Trophoblast cell (in vitro differentiated cells and primary cell): ENCODE measurements around the gene BCL2L13.
A peak's percentile ranks its signal among the peaks of the same experiment; 100 is the strongest.

Experiments used
- DNase-seq, 2 donors: peaks; one replicate each; pipeline ENCODE4 v3.0.0-alpha.2; 2016
- H2AFZ ChIP-seq: 2 replicates; pipeline ENCODE4 v1.6.1; 2013; ENCODE audit warnings: low read length, moderate library complexity, mild to moderate bottlenecking; ENCODE audit not compliant: insufficient read depth, poor library complexity
- H2AK5ac ChIP-seq: 2 replicates; pipeline ENCODE4 v1.6.1; 2013; ENCODE audit warnings: mild to moderate bottlenecking, low read length
- H2BK120ac ChIP-seq: 2 replicates; pipeline ENCODE4 v1.6.1; 2013; ENCODE audit warnings: low read length, mild to moderate bottlenecking, moderate library complexity; ENCODE audit not compliant: insufficient read depth, poor library complexity
- H2BK12ac ChIP-seq: 2 replicates; pipeline ENCODE4 v1.6.1; 2013; ENCODE audit warnings: mild to moderate bottlenecking, low read length, moderate library complexity
- H2BK5ac ChIP-seq: 2 replicates; pipeline ENCODE4 v1.6.1; 2013; ENCODE audit warnings: low read length, low read depth, moderate library complexity, mild to moderate bottlenecking; ENCODE audit not compliant: poor library complexity
- H3K14ac ChIP-seq: 2 replicates; pipeline ENCODE4 v1.6.1; 2013; ENCODE audit warnings: mild to moderate bottlenecking, low read length
- H3K18ac ChIP-seq: 2 replicates; pipeline ENCODE4 v1.6.1; 2013; ENCODE audit warnings: mild to moderate bottlenecking, low read length
- H3K23ac ChIP-seq: 2 replicates; pipeline ENCODE4 v1.6.1; 2013; ENCODE audit warnings: low read length
- H3K27ac ChIP-seq: 2 replicates; pipeline ENCODE4 v1.5.1; 2013; ENCODE audit warnings: low read depth, mild to moderate bottlenecking, inconsistent platforms, low read length, moderate library complexity
- H3K27me3 ChIP-seq: 2 replicates; pipeline ENCODE4 v1.6.1; 2013; ENCODE audit warnings: inconsistent platforms, mild to moderate bottlenecking, low read length, moderate library complexity; ENCODE audit not compliant: insufficient read depth
- H3K36me3 ChIP-seq, 2 experiments: 1 replicate in 1 of 2; 2 replicates in 1 of 2; pipeline ENCODE4 v1.6.1; 2013; ENCODE audit warnings: low read length in 2 of 2, mild to moderate bottlenecking in 2 of 2, moderate library complexity in 1 of 2; ENCODE audit not compliant: insufficient read depth in 2 of 2, control insufficient read depth in 1 of 2
- H3K4ac ChIP-seq: 2 replicates; pipeline ENCODE4 v1.6.1; 2013; ENCODE audit warnings: low read depth, mild to moderate bottlenecking, low read length, moderate library complexity
- H3K4me1 ChIP-seq, 2 experiments: 1 replicate in 1 of 2; 2 replicates in 1 of 2; pipeline ENCODE4 v1.6.1; 2013; ENCODE audit warnings: low read length in 2 of 2, mild to moderate bottlenecking in 2 of 2, moderate library complexity in 1 of 2; ENCODE audit not compliant: insufficient read depth in 2 of 2, control insufficient read depth in 1 of 2
- H3K4me2 ChIP-seq: 2 replicates; pipeline ENCODE4 v1.6.1; 2013; ENCODE audit warnings: inconsistent platforms, mild to moderate bottlenecking, low read length, moderate library complexity
- H3K4me3 ChIP-seq: 2 replicates; pipeline ENCODE4 v1.5.1; 2013; ENCODE audit warnings: mild to moderate bottlenecking, low read depth, low read length, inconsistent platforms
- H3K79me1 ChIP-seq: one replicate; pipeline ENCODE4 v1.6.1; 2013; ENCODE audit warnings: low read length
- H3K79me2 ChIP-seq: 2 replicates; pipeline ENCODE4 v1.6.1; 2013; ENCODE audit warnings: low read length, mild to moderate bottlenecking; ENCODE audit not compliant: control insufficient read depth, insufficient read depth, poor library complexity
- H3K9ac ChIP-seq: 2 replicates; pipeline ENCODE4 v1.6.1; 2013; ENCODE audit warnings: mild to moderate bottlenecking, low read length
- H3K9me3 ChIP-seq: 2 replicates; pipeline ENCODE4 v1.6.1; 2013; ENCODE audit warnings: low read depth, mild to moderate bottlenecking, control low read depth, inconsistent platforms, low read length; ENCODE audit not compliant: insufficient read depth
- H4K12ac ChIP-seq: 2 replicates; pipeline ENCODE4 v1.6.1; 2013; ENCODE audit warnings: low read depth, mild to moderate bottlenecking, low read length, moderate library complexity
- H4K8ac ChIP-seq: 2 replicates; pipeline ENCODE4 v1.6.1; 2013; ENCODE audit warnings: low read depth, mild to moderate bottlenecking, low read length, moderate library complexity
- H4K91ac ChIP-seq: one replicate; pipeline ENCODE4 v1.6.1; 2013; ENCODE audit warnings: low read depth, mild to moderate bottlenecking, low read length, moderate library complexity
- WGBS: extraction: QIAGEN DNeasy Blood & Tissue Kit; methylation state at CpG from one replicate; pipeline ENCODE4 v1.1.7; 2013; ENCODE audit warnings: missing lambda C conversion rate; ENCODE audit not compliant: insufficient read length, insufficient coverage; ENCODE audit errors: extremely low coverage; 5-methylcytosine and 5-hydroxymethylcytosine counted together

BCL2L13 gene

GRCh38 chr22:17741866-17742526 is 103.4 kb downstream of the BCL2L13 start:
- H3K27ac ChIP-seq, result no peak overlapping the region
- H3K18ac ChIP-seq, result no peak overlapping the region
- H2AK5ac ChIP-seq, result no peak overlapping the region
- no peaks in the 10 kb centered on the region for H3K36me3 ChIP-seq
- H4K8ac ChIP-seq, result no peak overlapping the region
- H3K4me2 ChIP-seq, result no peak overlapping the region
- no peak overlapping the region for H2AFZ ChIP-seq
- no peaks in the 10 kb centered on the region for H3K79me1 ChIP-seq
- H4K12ac ChIP-seq, result no peak overlapping the region
- no peak overlapping the region for H3K4ac ChIP-seq
- H4K91ac ChIP-seq, result no peak overlapping the region
- no peaks in the 10 kb centered on the region for H3K79me2 ChIP-seq
- no peak overlapping the region for H2BK120ac ChIP-seq
- no peak overlapping the region for H3K9ac ChIP-seq
- H3K9me3 ChIP-seq, result peaks cover 1% of the 10 kb centered on the region
- no peaks in the 10 kb centered on the region for H3K27me3 ChIP-seq
- no peak overlapping the region for H3K4me3 ChIP-seq
- no peaks in the 10 kb centered on the region for H3K4me1 ChIP-seq
- H2BK12ac ChIP-seq, result no peak overlapping the region
- no peak overlapping the region for H3K14ac ChIP-seq
- no peak overlapping the region for H2BK5ac ChIP-seq
- DNase-seq, result no peak
- peak overlapping the region; percentile 34 for H3K23ac ChIP-seq
- no CpG with 5 or more reads among the region's 18 CpGs for WGBS

GRCh38 chr22:17742527-17742902 is 104.0 kb downstream of the BCL2L13 start:
- H3K79me2 ChIP-seq, result no peaks in the 10 kb centered on the region
- H3K18ac ChIP-seq, result no peak overlapping the region
- H2BK5ac ChIP-seq, result no peak overlapping the region
- H4K8ac ChIP-seq, result no peak overlapping the region
- DNase-seq, result peak; percentile 78 to 90
- H3K36me3 ChIP-seq, result no peaks in the 10 kb centered on the region
- no peak overlapping the region for H3K14ac ChIP-seq
- no peaks in the 10 kb centered on the region for H3K27me3 ChIP-seq
- no peak overlapping the region for H3K4me3 ChIP-seq
- no peak overlapping the region for H2AK5ac ChIP-seq
- no peak overlapping the region for H3K4ac ChIP-seq
- no peak overlapping the region for H4K12ac ChIP-seq
- no peak overlapping the region for H4K91ac ChIP-seq
- no peak overlapping the region for H2BK120ac ChIP-seq
- no peaks in the 10 kb centered on the region for H3K79me1 ChIP-seq
- no peak overlapping the region for H3K27ac ChIP-seq
- H3K23ac ChIP-seq, result no peak overlapping the region
- no peaks in the 10 kb centered on the region for H3K4me1 ChIP-seq
- no peak overlapping the region for H3K4me2 ChIP-seq
- H2AFZ ChIP-seq, result no peak overlapping the region
- no peak overlapping the region for H3K9ac ChIP-seq
- peaks cover 1% of the 10 kb centered on the region for H3K9me3 ChIP-seq
- WGBS, result no CpG with 5 or more reads among the region's 9 CpGs
- H2BK12ac ChIP-seq, result no peak overlapping the region

GRCh38 chr22:17743661-17744411 is 105.3 kb downstream of the BCL2L13 start:
- Histone ChIP-seq H3K14ac (no peak overlapping the region), H4K91ac (no peak overlapping the region), H3K9ac (no peak overlapping the region), H3K4ac (no peak overlapping the region), H2AFZ (no peak overlapping the region), H2BK5ac (no peak overlapping the region), H2BK120ac (no peak overlapping the region), H3K4me1 (no peaks in the 10 kb centered on the region), H3K9me3 (peaks cover 1% of the 10 kb centered on the region), H3K79me2 (no peaks in the 10 kb centered on the region), H2AK5ac (no peak overlapping the region), H3K79me1 (no peaks in the 10 kb centered on the region), H2BK12ac (no peak overlapping the region), H3K23ac (no peak overlapping the region), H3K4me3 (no peak overlapping the region), H3K27ac (no peak overlapping the region), H3K27me3 (no peaks in the 10 kb centered on the region), H3K4me2 (no peak overlapping the region), H4K8ac (no peak overlapping the region), H3K36me3 (no peaks in the 10 kb centered on the region), H3K18ac (no peak overlapping the region), H4K12ac (no peak overlapping the region)
- no CpG with 5 or more reads among the region's 25 CpGs for WGBS
- no peak for DNase-seq

- Histone ChIP-seq H3K4me2 (no peak overlapping the region), H2BK5ac (no peak overlapping the region), H3K27ac (no peak overlapping the region), H3K14ac (no peak overlapping the region), H3K23ac (no peak overlapping the region), H3K4me1 (no peaks in the 10 kb centered on the region), H4K8ac (no peak overlapping the region), H2AK5ac (no peak overlapping the region), H3K79me1 (no peaks in the 10 kb centered on the region), H3K18ac (no peak overlapping the region), H4K91ac (no peak overlapping the region), H3K9ac (no peak overlapping the region), H3K36me3 (no peaks in the 10 kb centered on the region), H2BK12ac (no peak overlapping the region), H3K79me2 (no peaks in the 10 kb centered on the region), H3K27me3 (no peaks in the 10 kb centered on the region), H4K12ac (no peak overlapping the region), H2AFZ (no peak overlapping the region), H3K9me3 (peaks cover 1% of the 10 kb centered on the region), H2BK120ac (no peak overlapping the region), H3K4ac (no peak overlapping the region), H3K4me3 (no peak overlapping the region)
- WGBS, result no CpG with 5 or more reads among the region's 7 CpGs
- DNase-seq, result no peak
These were observed 105.9 kb downstream of the BCL2L13 start for GRCh38 chr22:17744430-17744829.
